GM12872 (cell line): ENCODE results near the gene TMEM150C.

ENCODE experiments used
- TF ChIP-seq, protein P1 (sequence below): IDR thresholded peaks from 3 replicates; pipeline ENCODE4 v1.5.1; 2011; ENCODE audit warnings: low read depth, mild to moderate bottlenecking, low read length, moderate library complexity; ENCODE audit not compliant: insufficient read depth

TMEM150C gene

DNA sequence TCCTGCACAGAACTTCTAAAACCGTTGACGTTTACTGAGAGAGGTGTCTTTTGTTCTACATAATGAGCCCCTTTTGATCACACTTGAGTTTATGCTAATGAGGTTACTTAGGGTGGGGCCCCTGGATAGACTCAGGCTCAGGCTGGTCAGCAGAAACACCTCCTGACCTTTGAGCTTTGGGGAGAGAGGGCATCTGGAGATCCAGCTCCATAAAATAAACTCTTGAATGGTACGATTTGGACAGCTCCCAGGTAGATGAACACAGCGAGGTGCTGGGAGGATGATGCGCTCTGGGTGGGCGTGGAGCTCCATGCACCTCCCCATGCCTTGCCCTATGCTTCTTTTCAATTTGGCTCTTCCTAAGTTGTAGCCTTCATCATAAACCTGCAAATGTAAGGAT lies 79.4 kb downstream of the TMEM150C start:
- TF ChIP-seq, protein P1, sequence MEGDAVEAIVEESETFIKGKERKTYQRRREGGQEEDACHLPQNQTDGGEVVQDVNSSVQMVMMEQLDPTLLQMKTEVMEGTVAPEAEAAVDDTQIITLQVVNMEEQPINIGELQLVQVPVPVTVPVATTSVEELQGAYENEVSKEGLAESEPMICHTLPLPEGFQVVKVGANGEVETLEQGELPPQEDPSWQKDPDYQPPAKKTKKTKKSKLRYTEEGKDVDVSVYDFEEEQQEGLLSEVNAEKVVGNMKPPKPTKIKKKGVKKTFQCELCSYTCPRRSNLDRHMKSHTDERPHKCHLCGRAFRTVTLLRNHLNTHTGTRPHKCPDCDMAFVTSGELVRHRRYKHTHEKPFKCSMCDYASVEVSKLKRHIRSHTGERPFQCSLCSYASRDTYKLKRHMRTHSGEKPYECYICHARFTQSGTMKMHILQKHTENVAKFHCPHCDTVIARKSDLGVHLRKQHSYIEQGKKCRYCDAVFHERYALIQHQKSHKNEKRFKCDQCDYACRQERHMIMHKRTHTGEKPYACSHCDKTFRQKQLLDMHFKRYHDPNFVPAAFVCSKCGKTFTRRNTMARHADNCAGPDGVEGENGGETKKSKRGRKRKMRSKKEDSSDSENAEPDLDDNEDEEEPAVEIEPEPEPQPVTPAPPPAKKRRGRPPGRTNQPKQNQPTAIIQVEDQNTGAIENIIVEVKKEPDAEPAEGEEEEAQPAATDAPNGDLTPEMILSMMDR, result no peak

DNA sequence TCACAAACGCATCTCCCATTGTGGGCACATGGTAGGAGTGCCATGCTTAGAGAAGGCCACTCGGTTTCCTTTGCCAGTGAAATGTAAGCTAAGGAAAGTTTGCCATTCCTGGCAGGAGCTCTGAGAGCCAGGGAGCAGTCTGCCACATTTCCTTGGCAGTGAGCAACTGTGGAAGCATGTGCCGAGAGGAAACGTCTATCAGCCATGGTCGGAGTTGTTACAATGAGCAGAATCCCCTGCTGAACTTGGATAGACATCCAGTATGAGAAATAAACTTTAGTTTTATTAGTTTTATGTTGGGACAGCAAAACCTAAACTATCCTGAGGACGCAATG lies 80.3 kb downstream of the TMEM150C start:
- TF ChIP-seq, protein P1, result no peak

DNA sequence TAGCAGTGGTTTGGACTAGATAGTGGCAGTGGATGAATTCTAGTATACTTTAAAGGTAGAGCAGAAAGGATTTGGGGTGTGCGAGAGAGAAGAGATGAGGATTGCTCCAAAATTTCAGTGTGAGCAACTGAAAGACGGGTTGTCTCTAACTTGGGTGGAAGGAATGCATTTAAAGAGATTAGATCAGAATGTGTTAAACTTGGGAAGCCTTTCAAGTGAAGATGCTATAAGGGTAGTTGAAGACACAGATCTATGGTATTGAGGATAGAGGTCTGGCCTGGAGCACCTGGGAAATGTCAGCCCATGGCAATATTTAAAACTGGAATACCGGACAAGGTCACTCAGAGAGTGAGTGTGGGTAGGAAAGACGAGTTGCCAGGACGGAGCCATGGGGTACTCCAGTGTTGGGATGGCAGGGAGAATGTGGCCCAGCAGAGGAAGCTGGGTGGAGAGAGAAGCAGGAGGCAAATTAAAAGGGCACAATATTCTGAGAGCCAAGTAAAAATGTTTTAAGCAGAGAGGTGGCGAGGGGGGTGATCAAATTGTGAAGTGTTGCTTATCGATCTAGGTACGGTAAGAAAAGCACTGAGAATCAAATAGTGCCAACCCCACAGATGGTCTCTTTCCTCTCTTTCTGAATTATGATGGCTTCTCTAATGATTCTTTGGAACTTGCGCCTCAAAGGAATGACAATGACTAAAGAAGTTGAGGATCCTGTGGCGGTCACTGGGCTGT lies 80.8 kb downstream of the TMEM150C start:
- TF ChIP-seq, protein P1, result no peak

DNA sequence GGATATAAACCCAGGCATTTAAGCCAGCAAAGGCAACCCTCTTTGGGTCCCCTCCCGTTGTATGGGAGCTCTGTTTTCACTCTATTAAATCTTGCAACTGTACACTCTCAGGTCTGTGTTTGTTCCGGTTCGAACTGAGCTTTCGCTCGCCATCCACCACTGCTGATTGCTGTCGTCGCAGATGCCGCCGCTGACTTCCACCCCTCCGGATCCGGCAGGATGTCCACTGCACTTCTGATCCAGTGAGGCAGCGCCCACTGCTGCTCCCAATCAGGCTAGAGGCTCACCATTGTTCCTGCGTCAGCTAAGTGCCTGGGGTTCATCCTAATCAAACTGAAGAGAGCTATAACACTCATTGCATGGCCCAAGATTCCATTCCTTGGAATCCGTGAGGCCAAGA lies 82.2 kb downstream of the TMEM150C start:
- TF ChIP-seq, protein P1, result no peak

DNA sequence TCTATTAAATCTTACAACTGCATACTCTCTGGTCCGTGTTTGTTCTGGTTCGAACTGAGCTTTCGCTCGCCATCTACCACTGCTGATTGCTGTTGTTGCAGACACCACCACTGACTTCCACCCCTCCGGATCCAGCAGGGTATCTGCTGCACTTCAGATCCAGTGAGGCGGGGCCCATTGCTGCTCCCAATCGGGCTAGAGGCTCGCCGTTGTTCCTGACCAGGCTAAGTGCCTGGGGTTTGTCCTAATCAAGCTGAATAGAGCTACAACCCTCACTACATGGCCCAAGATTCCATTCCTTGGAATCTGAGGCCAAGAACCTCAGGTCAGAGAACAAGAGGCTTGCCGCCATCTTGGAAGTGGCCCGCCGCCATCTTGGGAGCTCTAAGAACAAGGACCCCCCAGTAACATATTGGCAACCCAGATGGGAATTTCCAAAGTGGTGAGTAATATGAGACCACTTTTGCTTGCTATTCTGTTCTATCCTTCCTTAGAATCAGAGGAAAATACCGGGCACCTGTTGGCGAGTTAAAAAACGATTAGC lies 88.1 kb downstream of the TMEM150C start:
- TF ChIP-seq, protein P1, result no peak

DNA sequence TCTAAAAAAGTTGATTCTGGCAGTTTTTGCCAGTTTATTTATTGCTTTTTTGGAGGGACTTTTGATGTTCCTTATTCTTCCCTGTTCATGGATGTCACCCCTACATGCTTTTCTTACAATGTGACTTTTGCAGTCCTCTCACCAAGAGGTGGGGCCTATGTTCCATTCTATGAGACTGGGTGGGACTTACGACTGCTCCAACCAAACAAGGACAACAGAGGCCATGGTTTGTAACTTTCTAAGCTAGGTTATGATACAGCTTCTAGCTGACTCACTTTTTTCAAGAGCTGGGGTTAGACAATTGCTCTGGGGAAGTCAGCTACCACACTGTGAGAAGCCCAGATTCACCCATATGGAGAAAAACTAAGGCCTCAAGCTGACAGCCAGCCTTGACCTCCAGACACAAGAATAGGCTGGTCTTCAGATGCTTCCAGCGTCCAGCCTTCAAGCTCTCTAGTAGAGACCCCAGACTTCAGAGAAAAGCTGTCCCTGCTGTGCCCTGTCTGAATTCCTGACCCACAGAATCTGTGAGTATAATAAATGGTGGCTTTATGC lies 91.9 kb downstream of the TMEM150C start:
- TF ChIP-seq, protein P1, result no peak

DNA sequence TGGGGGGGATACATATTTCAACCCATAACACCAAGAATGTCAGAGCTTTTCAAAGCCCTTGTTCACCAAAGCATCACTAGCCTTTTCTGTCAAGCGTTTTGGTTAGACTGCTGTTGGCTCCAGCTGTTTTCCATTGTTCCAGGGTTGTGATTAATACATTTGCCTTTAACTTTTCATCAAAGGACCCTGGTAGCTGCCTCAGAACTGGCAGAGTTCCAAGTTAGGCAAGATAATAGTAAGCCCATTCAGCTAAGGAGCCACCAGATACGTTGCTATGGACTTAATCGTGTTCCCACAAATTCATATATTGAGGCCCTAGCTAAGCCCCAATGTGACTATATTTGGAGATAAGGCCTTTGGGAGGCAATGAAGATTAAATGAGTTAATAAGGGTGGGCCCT lies 94.3 kb downstream of the TMEM150C start:
- TF ChIP-seq, protein P1, result no peak
